Measurements from ENCODE around the gene SLC22A23. TPM values are rescaled to one million over a fixed set of nuclear protein-coding genes. Genes with fewer than 3 reads are reported as not detected.
"Not testable (repeated sequence)": the region's sequence is repeated elsewhere in the genome, so short reads cannot be mapped to it uniquely, and the experiment has no call there.

Gene SLC22A23
- total RNA-seq, 1 donor from 2014 or later = 102 TPM

GRCh38 chr6:3242768-3243167, 214.1 kb downstream of the SLC22A23 start:
- no peak overlapping the region for H3K27ac Mint-ChIP-seq (ENCODE audit: unreplicated experiment)
- no peak for DNase-seq
- peaks cover 2% of the 10 kb centered on the region for H3K27me3 Mint-ChIP-seq (ENCODE audit: unreplicated experiment)
- TF ChIP-seq CTCF (IDR thresholded peaks at IDR 0.05; ENCODE audit: partially characterized antibody, unreplicated experiment) = no peak
- peaks cover 4% of the 10 kb centered on the region for H3K4me1 Mint-ChIP-seq (ENCODE audit: low read depth, unreplicated experiment)
- peaks cover 6% of the 10 kb centered on the region for H3K9me3 Mint-ChIP-seq (ENCODE audit: unreplicated experiment)
- H3K4me3 Mint-ChIP-seq (ENCODE audit: unreplicated experiment) = no peak overlapping the region
- H3K36me3 Mint-ChIP-seq (ENCODE audit: unreplicated experiment) = peaks cover 7% of the 10 kb centered on the region

GRCh38 chr6:3241745-3242144, 215.1 kb downstream of the SLC22A23 start:
- DNase-seq; H3K9me3 Mint-ChIP-seq (ENCODE audit: unreplicated experiment); H3K27ac Mint-ChIP-seq (ENCODE audit: unreplicated experiment); H3K36me3 Mint-ChIP-seq (ENCODE audit: unreplicated experiment); H3K27me3 Mint-ChIP-seq (ENCODE audit: unreplicated experiment); H3K4me3 Mint-ChIP-seq (ENCODE audit: unreplicated experiment); H3K4me1 Mint-ChIP-seq (ENCODE audit: low read depth, unreplicated experiment): not testable (repeated sequence)

GRCh38 chr6:3240595-3240994, 216.3 kb downstream of the SLC22A23 start:
- peaks cover 7% of the 10 kb centered on the region for H3K36me3 Mint-ChIP-seq (ENCODE audit: unreplicated experiment)
- H3K4me1 Mint-ChIP-seq (ENCODE audit: low read depth, unreplicated experiment) = no peaks in the 10 kb centered on the region
- no peak overlapping the region for H3K27ac Mint-ChIP-seq (ENCODE audit: unreplicated experiment)
- no peak for DNase-seq
- TF ChIP-seq CTCF (IDR thresholded peaks at IDR 0.05; ENCODE audit: partially characterized antibody, unreplicated experiment) = no peak
- peaks cover 6% of the 10 kb centered on the region for H3K9me3 Mint-ChIP-seq (ENCODE audit: unreplicated experiment)
- H3K27me3 Mint-ChIP-seq (ENCODE audit: unreplicated experiment) = peaks cover 7% of the 10 kb centered on the region
- no peak overlapping the region for H3K4me3 Mint-ChIP-seq (ENCODE audit: unreplicated experiment)

- DNase-seq = no peak
- Mint-ChIP-seq H3K27me3 (ENCODE audit: unreplicated experiment) (peaks cover 7% of the 10 kb centered on the region), H3K27ac (ENCODE audit: unreplicated experiment) (no peak overlapping the region), H3K4me1 (ENCODE audit: low read depth, unreplicated experiment) (peaks cover 3% of the 10 kb centered on the region), H3K4me3 (ENCODE audit: unreplicated experiment) (no peak overlapping the region), H3K36me3 (ENCODE audit: unreplicated experiment) (peaks cover 5% of the 10 kb centered on the region), H3K9me3 (ENCODE audit: unreplicated experiment) (peaks cover 6% of the 10 kb centered on the region)
- TF ChIP-seq CTCF (IDR thresholded peaks at IDR 0.05; ENCODE audit: partially characterized antibody, unreplicated experiment) = peak; percentile 37
Measured at GRCh38 chr6:3239110-3239830, 217.6 kb downstream of the SLC22A23 start.

GRCh38 chr6:3237761-3238662, 218.8 kb downstream of the SLC22A23 start:
- Mint-ChIP-seq H3K4me1 (ENCODE audit: low read depth, unreplicated experiment) (peaks cover 11% of the 10 kb centered on the region), H3K36me3 (ENCODE audit: unreplicated experiment) (no peaks in the 10 kb centered on the region), H3K4me3 (ENCODE audit: unreplicated experiment) (no peak overlapping the region), H3K9me3 (ENCODE audit: unreplicated experiment) (peaks cover 7% of the 10 kb centered on the region), H3K27ac (ENCODE audit: unreplicated experiment) (no peak overlapping the region), H3K27me3 (ENCODE audit: unreplicated experiment) (peaks cover 8% of the 10 kb centered on the region)
- no peak for DNase-seq
- no peak for TF ChIP-seq CTCF (IDR thresholded peaks at IDR 0.05; ENCODE audit: partially characterized antibody, unreplicated experiment)

Measured in glutamatergic neuron (in vitro differentiated cells).